Caco-2 (cell line): ENCODE data around the gene NFAM1. TPM values are rescaled to one million over a fixed set of nuclear protein-coding genes. Genes with fewer than 3 reads are reported as not detected.
A peak's percentile ranks its signal among the peaks of the same experiment; 100 is the strongest.

Experiments
- BruUV-seq: library from RNA; stranded (reverse); fragments of 400-500 nt; replicated peaks from 2 replicates; lab custom pipeline; 2021; lab: Mats Ljungman, UMichigan
- CTCF ChIA-PET: fragments of 300-600 bp; sonication (Branson Sonifier 250); formaldehyde crosslinking; loops from one replicate; lab custom pipeline; 2022; ENCODE audit warnings: antibody characterized with exemption; lab: Charles Lee
- POLR2A ChIA-PET: fragments of 300-600 bp; sonication (Branson Sonifier 250); formaldehyde crosslinking; loops from one replicate; lab custom pipeline; 2022; ENCODE audit warnings: antibody characterized with exemption; lab: Charles Lee
- DNase-seq, 2 experiments: peaks; one replicate each; pipeline versions ENCODE4 v3.0.0 to v3.0.0-alpha.2; 2020 to 2022
- H3K27me3 ChIP-seq: replicated peaks from 2 replicates; pipeline ENCODE4 v1.6.0; 2011; ENCODE audit warnings: low read length; ENCODE audit not compliant: control insufficient read depth, insufficient read depth
- H3K36me3 ChIP-seq: 2 replicates; pipeline ENCODE4 v1.5.1; 2011; ENCODE audit warnings: low read length; ENCODE audit not compliant: control insufficient read depth, insufficient read depth
- H3K4me1 ChIP-seq: fragments of 250-450 bp; sonication (Bioruptor Pico); 2 replicates; pipeline ENCODE4 v1.5.1; 2020; ENCODE audit warnings: mild to moderate bottlenecking
- H3K4me3 ChIP-seq: 2 replicates; pipeline ENCODE4 v1.5.1; 2011; ENCODE audit warnings: low read depth, mild to moderate bottlenecking, control low read depth, low read length
- H3K9me3 ChIP-seq: fragments of 250-450 bp; sonication (Bioruptor Pico); 2 replicates; pipeline ENCODE4 v1.5.1; 2020; ENCODE audit warnings: mild to moderate bottlenecking, moderate library complexity
- H3K27ac Mint-ChIP-seq: one replicate; pipeline ENCODE4 v1.8.0; 2022; ENCODE audit warnings: mixed read lengths; ENCODE audit not compliant: unreplicated experiment
- H3K27me3 Mint-ChIP-seq: one replicate; pipeline ENCODE4 v1.8.0; 2022; ENCODE audit warnings: mixed read lengths; ENCODE audit not compliant: insufficient read depth, unreplicated experiment
- H3K36me3 Mint-ChIP-seq: one replicate; pipeline ENCODE4 v1.8.0; 2022; ENCODE audit warnings: mild to moderate bottlenecking, mixed read lengths; ENCODE audit not compliant: insufficient read depth, unreplicated experiment
- H3K4me1 Mint-ChIP-seq: one replicate; pipeline ENCODE4 v1.8.0; 2022; ENCODE audit warnings: low read depth, mixed read lengths; ENCODE audit not compliant: unreplicated experiment
- H3K4me3 Mint-ChIP-seq: one replicate; pipeline ENCODE4 v1.8.0; 2022; ENCODE audit warnings: mild to moderate bottlenecking, moderate library complexity, mixed read lengths; ENCODE audit not compliant: unreplicated experiment
- H3K9me3 Mint-ChIP-seq: one replicate; pipeline ENCODE4 v1.8.0; 2022; ENCODE audit warnings: mixed read lengths; ENCODE audit not compliant: unreplicated experiment
- CTCF ChIP-seq, 2 experiments: fragments of 200-600 bp in 1 of 2; IDR thresholded peaks; 1 replicate in 1 of 2; 2 replicates in 1 of 2; pipeline versions ENCODE4 v1.5.1 to v1.8.0; 2011 to 2022; ENCODE audit warnings: antibody characterized with exemption in 1 of 2, control low read depth in 1 of 2, inconsistent platforms in 1 of 2, low read depth in 1 of 2, low read length in 1 of 2, mild to moderate bottlenecking in 1 of 2, moderate library complexity in 1 of 2; ENCODE audit not compliant: insufficient read depth in 1 of 2, severe bottlenecking in 1 of 2, unreplicated experiment in 1 of 2
- intact Hi-C: fragments of 100-400 bp; cut with micrococcal nuclease; formaldehyde crosslinking; loops from one replicate; pipeline ENCODE4 v1.10.0; 2022; ENCODE audit not compliant: unreplicated experiment
- total RNA-seq: library from RNA; stranded (reverse); gene quantifications from 2 replicates; pipeline ENCODE4 v1.2.3, GENCODE V29; 2022

The NFAM1 gene
- total RNA-seq, 1 experiment from 2014 or later = not detected

GRCh38 chr22:42343121-42343454, 89.1 kb downstream of the NFAM1 start:
- H3K27me3 Mint-ChIP-seq = no peaks in the 10 kb centered on the region
- Histone ChIP-seq H3K4me3 (peak overlapping the region; percentile 38), H3K9me3 (no peaks in the 10 kb centered on the region), H3K4me1 (no peaks in the 10 kb centered on the region), H3K27me3 (no peaks in the 10 kb centered on the region), H3K36me3 (no peaks in the 10 kb centered on the region)
- H3K36me3 Mint-ChIP-seq = no peaks in the 10 kb centered on the region
- H3K9me3 Mint-ChIP-seq = no peaks in the 10 kb centered on the region
- H3K27ac Mint-ChIP-seq = peak overlapping the region; percentile 32
- DNase-seq = no peak
- ChIA-PET CTCF (no interaction called here), POLR2A (no interaction called here)
- BruUV-seq = no TSS peak
- H3K4me1 Mint-ChIP-seq = no peaks in the 10 kb centered on the region
- intact Hi-C loops = no loop called here
- H3K4me3 Mint-ChIP-seq = peak overlapping the region; percentile 79
- no peak for TF ChIP-seq CTCF (IDR thresholded peaks at IDR 0.05; ENCODE audit: insufficient read depth in 1 of 2, low read depth in 1 of 2, low read length in 1 of 2, severe bottlenecking in 1 of 2, unreplicated experiment in 1 of 2)

GRCh38 chr22:42342426-42343120, 89.6 kb downstream of the NFAM1 start:
- POLR2A ChIA-PET = no interaction called here
- H3K4me1 Mint-ChIP-seq = no peaks in the 10 kb centered on the region
- TSS peak; percentile 49 for BruUV-seq

GRCh38 chr22:42341779-42342178, 90.4 kb downstream of the NFAM1 start:
- Mint-ChIP-seq H3K36me3 (no peaks in the 10 kb centered on the region), H3K4me3 (peak overlapping the region; percentile 79), H3K4me1 (no peaks in the 10 kb centered on the region), H3K9me3 (no peaks in the 10 kb centered on the region), H3K27ac (no peak overlapping the region), H3K27me3 (no peaks in the 10 kb centered on the region)
- ChIA-PET POLR2A (no interaction called here), CTCF (no interaction called here)
- H3K4me1 ChIP-seq = no peaks in the 10 kb centered on the region
- intact Hi-C loops = no loop called here
- no peaks in the 10 kb centered on the region for H3K27me3 ChIP-seq
- H3K4me3 ChIP-seq = no peak overlapping the region
- no peak for TF ChIP-seq CTCF (IDR thresholded peaks at IDR 0.05; ENCODE audit: insufficient read depth in 1 of 2, low read depth in 1 of 2, low read length in 1 of 2, severe bottlenecking in 1 of 2, unreplicated experiment in 1 of 2)
- H3K36me3 ChIP-seq = no peaks in the 10 kb centered on the region
- DNase-seq = no peak
- no peaks in the 10 kb centered on the region for H3K9me3 ChIP-seq
- no TSS peak for BruUV-seq

More at GRCh38 chr22:42342426-42343120, 89.6 kb downstream of the NFAM1 start:
- DNase-seq = no peak
- no peaks in the 10 kb centered on the region for H3K36me3 Mint-ChIP-seq
- no peaks in the 10 kb centered on the region for H3K27me3 Mint-ChIP-seq
- peak overlapping the region; percentile 79 for H3K4me3 Mint-ChIP-seq
- peak overlapping the region; percentile 38 for H3K4me3 ChIP-seq
- TF ChIP-seq CTCF (IDR thresholded peaks at IDR 0.05; ENCODE audit: insufficient read depth in 1 of 2, low read depth in 1 of 2, low read length in 1 of 2, severe bottlenecking in 1 of 2, unreplicated experiment in 1 of 2) = no peak
- intact Hi-C loops = no loop called here
- H3K27me3 ChIP-seq = no peaks in the 10 kb centered on the region
- peak overlapping the region; percentile 32 for H3K27ac Mint-ChIP-seq
- CTCF ChIA-PET = no interaction called here
- H3K36me3 ChIP-seq = no peaks in the 10 kb centered on the region
- H3K9me3 Mint-ChIP-seq = no peaks in the 10 kb centered on the region
- H3K9me3 ChIP-seq = no peaks in the 10 kb centered on the region
- H3K4me1 ChIP-seq = no peaks in the 10 kb centered on the region
